Neural cell (in vitro differentiated cells): ENCODE measurements around the gene LRRC63. TPM values are rescaled to one million over a fixed set of nuclear protein-coding genes. Genes with fewer than 3 reads are reported as not detected.

Source experiments
- H2AFZ ChIP-seq: fragments of 200-600, 300-800 bp; sonication (generic), shearing (Covaris generic); 2 replicates; pipeline ENCODE4 v1.6.0; 2014; ENCODE audit warnings: low read depth, mild to moderate bottlenecking, antibody characterized with exemption, low read length, moderate library complexity
- H3F3A ChIP-seq: fragments of 200-600 bp; shearing (Covaris generic); 2 replicates; pipeline ENCODE4 v1.6.1; 2016; ENCODE audit warnings: mild to moderate bottlenecking, moderate library complexity, mixed read lengths, antibody characterized with exemption, low read length; ENCODE audit not compliant: insufficient read depth, poor library complexity, severe bottlenecking
- H3K27ac ChIP-seq: fragments of 200-600, 300-800 bp; sonication (generic), shearing (Covaris generic); 2 replicates; pipeline ENCODE4 v1.5.1; 2014; ENCODE audit warnings: mild to moderate bottlenecking, low read length, moderate library complexity
- H3K27me3 ChIP-seq: fragments of 300-800, 200-600 bp; sonication (generic), shearing (Covaris generic); 2 replicates; pipeline ENCODE4 v1.6.0; 2014; ENCODE audit warnings: mild to moderate bottlenecking, low read depth, low read length, moderate library complexity; ENCODE audit not compliant: insufficient read depth
- H3K36me3 ChIP-seq: fragments of 300-800, 200-600 bp; sonication (generic), shearing (Covaris generic); 2 replicates; pipeline ENCODE4 v1.5.1; 2014; ENCODE audit warnings: mild to moderate bottlenecking, antibody characterized with exemption, low read length, moderate library complexity; ENCODE audit not compliant: insufficient read depth
- H3K4me2 ChIP-seq: fragments of 300-800, 200-600 bp; sonication (generic), shearing (Covaris generic); 2 replicates; pipeline ENCODE4 v1.6.0; 2014; ENCODE audit warnings: mild to moderate bottlenecking, low read length
- H3K4me3 ChIP-seq: fragments of 300-800, 200-600 bp; sonication (generic), shearing (Covaris generic); 2 replicates; pipeline ENCODE4 v1.5.1; 2014; ENCODE audit warnings: mild to moderate bottlenecking, low read length, moderate library complexity
- H3K79me2 ChIP-seq: fragments of 200-600 bp; shearing (Covaris generic); replicated peaks from 2 replicates; pipeline ENCODE4 v1.6.0; 2014; ENCODE audit warnings: mild to moderate bottlenecking, low read length, moderate library complexity; ENCODE audit not compliant: insufficient read depth
- H3K9ac ChIP-seq: fragments of 300-800, 200-600 bp; sonication (generic), shearing (Covaris generic); 2 replicates; pipeline ENCODE4 v1.6.1; 2016; ENCODE audit warnings: mild to moderate bottlenecking, low read length, mixed read lengths
- H3K9me2 ChIP-seq: fragments of 200-600 bp; shearing (Covaris generic); 2 replicates; pipeline ENCODE4 v1.6.1; 2016; ENCODE audit warnings: mild to moderate bottlenecking, low read length, mixed read lengths; ENCODE audit not compliant: insufficient read depth
- H3K9me3 ChIP-seq: fragments of 200-600, 300-800 bp; sonication (generic), shearing (Covaris generic); 2 replicates; pipeline ENCODE4 v1.6.1; 2016; ENCODE audit warnings: mild to moderate bottlenecking, mixed run types, low read length, moderate library complexity, mixed read lengths
- H4K20me1 ChIP-seq: fragments of 200-600 bp; shearing (Covaris generic); 2 replicates; pipeline ENCODE4 v1.6.1; 2016; ENCODE audit warnings: mild to moderate bottlenecking, mixed run types; ENCODE audit not compliant: insufficient read depth
- CTCF ChIP-seq: fragments of 450-650 bp; IDR thresholded peaks from 2 replicates; pipeline ENCODE4 v1.5.1; 2014; ENCODE audit warnings: antibody characterized with exemption, mild to moderate bottlenecking, moderate library complexity; ENCODE audit not compliant: poor library complexity, severe bottlenecking
- EP300 ChIP-seq: fragments of 450-650 bp; conservative IDR thresholded peaks from 2 replicates; pipeline ENCODE4 v1.6.1; 2014; ENCODE audit warnings: antibody characterized with exemption, mild to moderate bottlenecking, moderate library complexity; ENCODE audit not compliant: poor library complexity, severe bottlenecking
- EZH2 ChIP-seq: fragments of 200-600, 300-800 bp; shearing (Covaris generic), sonication (generic); IDR thresholded peaks from 2 replicates; pipeline ENCODE4 v1.6.1; 2014; ENCODE audit warnings: antibody characterized with exemption, low read length, borderline replicate concordance, mild to moderate bottlenecking; ENCODE audit not compliant: insufficient read depth, poor library complexity, severe bottlenecking
- MXI1 ChIP-seq: fragments of 450-650 bp; conservative IDR thresholded peaks from 2 replicates; pipeline ENCODE4 v1.6.1; 2014; ENCODE audit warnings: antibody characterized with exemption, mild to moderate bottlenecking; ENCODE audit not compliant: poor library complexity, severe bottlenecking
- POLR2AphosphoS5 ChIP-seq: IDR thresholded peaks from 2 replicates; pipeline ENCODE4 v1.6.1; 2012
- RAD21 ChIP-seq: fragments of 450-650 bp; conservative IDR thresholded peaks from 2 replicates; pipeline ENCODE4 v1.6.1; 2014; ENCODE audit warnings: antibody characterized with exemption, mild to moderate bottlenecking, moderate library complexity
- REST ChIP-seq: IDR thresholded peaks from 2 replicates; pipeline ENCODE4 v1.6.1; 2012; ENCODE audit warnings: borderline replicate concordance
- SMC3 ChIP-seq: fragments of 450-650 bp; conservative IDR thresholded peaks from 2 replicates; pipeline ENCODE4 v1.6.1; 2014; ENCODE audit warnings: antibody characterized with exemption, mild to moderate bottlenecking, moderate library complexity; ENCODE audit not compliant: poor library complexity
- TAF1 ChIP-seq: IDR thresholded peaks from 2 replicates; pipeline ENCODE4 v1.6.1; 2012; ENCODE audit warnings: low read depth
- polyA plus RNA-seq: library from polyadenylated mRNA; depleted of rRNA; stranded (reverse); fragments of >200 nt; gene quantifications from 2 replicates; pipeline ENCODE4 v1.2.3, GENCODE V29; 2014

Gene LRRC63
- polyA plus RNA-seq, 1 donor from 2014 or later = not detected

GRCh38 chr13:46311217-46311616 is 99.5 kb downstream of the LRRC63 start:
- Histone ChIP-seq H3F3A (no peaks in the 10 kb centered on the region), H3K27me3 (no peaks in the 10 kb centered on the region), H3K9ac (no peak overlapping the region), H3K4me2 (no peak overlapping the region), H4K20me1 (no peaks in the 10 kb centered on the region), H3K36me3 (no peaks in the 10 kb centered on the region), H3K9me2 (no peaks in the 10 kb centered on the region), H3K9me3 (no peaks in the 10 kb centered on the region), H3K79me2 (no peaks in the 10 kb centered on the region), H3K4me3 (no peak overlapping the region), H2AFZ (no peak overlapping the region), H3K27ac (no peak overlapping the region)
- TF ChIP-seq TAF1 = no peak
- no peak for TF ChIP-seq EP300
- no peak for TF ChIP-seq SMC3
- no peak for TF ChIP-seq POLR2AphosphoS5
- TF ChIP-seq CTCF = no peak
- TF ChIP-seq MXI1 = no peak
- no peak for TF ChIP-seq REST
- TF ChIP-seq EZH2 = no peak
- TF ChIP-seq RAD21 = no peak

GRCh38 chr13:46313024-46313423 is 101.3 kb downstream of the LRRC63 start:
- H3K79me2 ChIP-seq = no peaks in the 10 kb centered on the region
- no peaks in the 10 kb centered on the region for H3K9me3 ChIP-seq
- no peaks in the 10 kb centered on the region for H3K36me3 ChIP-seq
- H3K27me3 ChIP-seq = no peaks in the 10 kb centered on the region
- no peak overlapping the region for H3K4me2 ChIP-seq
- H2AFZ ChIP-seq = no peak overlapping the region
- H3K9me2 ChIP-seq = no peaks in the 10 kb centered on the region
- H3F3A ChIP-seq = no peaks in the 10 kb centered on the region
- H3K4me3 ChIP-seq = no peak overlapping the region
- H3K27ac ChIP-seq = no peak overlapping the region
- H4K20me1 ChIP-seq = no peaks in the 10 kb centered on the region
- no peak overlapping the region for H3K9ac ChIP-seq
- TF ChIP-seq SMC3 = no peak
- no peak for TF ChIP-seq EP300
- no peak for TF ChIP-seq RAD21
- TF ChIP-seq POLR2AphosphoS5 = no peak
- TF ChIP-seq MXI1 = no peak
- no peak for TF ChIP-seq REST
- TF ChIP-seq EZH2 = no peak
- TF ChIP-seq TAF1 = no peak
